ENCODE data around the gene HLX.

The HLX gene

DNA sequence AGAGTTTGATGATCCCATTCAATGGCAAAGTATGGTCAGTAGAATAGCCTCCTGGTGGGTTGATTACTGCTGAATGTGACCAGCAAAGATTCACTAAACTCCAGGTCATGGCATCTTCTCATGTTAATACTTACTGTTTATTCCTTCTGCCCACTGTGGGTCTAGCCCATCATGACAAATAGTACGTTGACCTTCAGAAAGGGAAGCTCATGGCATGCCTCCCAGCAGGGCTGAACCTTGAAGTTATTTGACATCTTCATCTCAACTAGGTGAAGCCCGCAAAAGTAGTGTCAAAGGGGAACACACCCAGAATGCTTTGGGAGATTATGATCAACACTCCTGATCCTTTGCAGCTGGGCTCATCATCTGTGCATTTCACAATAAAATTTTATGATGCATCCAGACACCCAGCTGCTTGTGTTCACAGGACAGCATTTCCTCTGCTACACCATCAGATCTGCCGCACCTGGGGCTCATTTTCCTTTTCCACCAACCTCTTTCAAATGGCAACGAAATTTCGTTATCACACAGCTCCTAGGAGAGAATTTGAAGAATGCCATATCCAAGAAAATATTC lies 49.6 kb downstream of the HLX start:
- DNase-seq, result no peak

DNA sequence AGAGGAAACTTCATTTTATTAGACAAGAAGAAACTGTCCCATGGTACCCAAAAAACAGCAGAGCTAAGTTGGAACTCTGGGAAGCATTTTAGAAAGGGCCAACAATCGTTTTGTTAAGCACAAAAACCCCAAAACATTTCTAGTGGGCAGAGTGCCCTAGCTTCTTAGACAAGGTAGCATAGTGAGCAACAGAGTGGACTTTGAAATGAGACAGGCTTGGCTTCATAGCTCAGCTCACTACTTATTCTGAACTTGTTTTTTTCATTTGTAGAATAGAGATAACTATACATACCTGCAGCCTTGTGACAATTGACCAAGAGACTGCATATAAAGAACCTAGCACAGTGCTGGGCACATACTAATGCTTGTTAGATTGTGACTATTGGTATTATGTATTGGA lies 50.1 kb downstream of the HLX start:
- DNase-seq, result no peak
